ENCODE results near the gene LY86.

Gene LY86

DNA sequence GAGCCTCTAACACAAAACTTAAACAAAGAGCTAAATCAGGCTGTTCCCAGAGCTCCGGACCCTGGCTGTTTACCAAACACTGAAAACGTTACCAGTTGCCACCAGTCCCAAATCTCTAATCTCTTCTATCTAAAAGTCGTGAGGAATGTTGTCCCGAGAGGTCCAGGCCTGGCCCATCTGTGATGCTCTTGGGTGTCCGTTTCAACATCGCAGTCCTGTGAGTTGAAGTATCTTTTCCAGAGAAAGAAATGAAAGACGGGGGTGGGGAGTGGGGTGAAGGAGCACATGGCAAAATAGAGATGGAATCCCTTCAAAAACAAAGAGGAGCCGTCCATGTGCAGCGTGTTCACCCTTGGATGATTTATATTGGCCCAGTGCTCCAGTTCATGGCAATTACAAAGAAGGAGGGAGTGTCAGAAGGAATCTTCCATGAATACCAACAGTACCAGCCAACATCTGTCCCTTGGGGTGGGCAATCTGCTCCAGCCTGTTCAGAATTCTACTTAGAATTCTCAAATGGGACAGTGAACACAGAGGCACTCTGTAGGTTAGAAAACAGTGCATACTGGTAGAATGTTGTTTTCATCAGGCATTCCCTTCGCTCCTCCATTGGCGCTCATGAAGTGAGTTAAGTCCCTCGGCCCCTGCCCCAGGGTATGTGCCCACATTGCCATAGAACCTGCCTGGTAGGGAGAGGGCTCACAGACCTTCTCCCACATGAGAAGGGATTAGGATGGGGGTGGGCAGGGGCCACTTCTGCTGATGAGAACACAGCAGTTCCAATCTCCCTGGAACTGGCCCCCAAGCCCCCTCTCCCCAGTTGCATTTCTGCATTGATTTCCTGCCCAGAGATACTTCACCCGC, 112.1 kb downstream of the LY86 start:
- no peaks in the 10 kb centered on the region for H3K36me3 ChIP-seq (ENCODE audit: control insufficient read depth, insufficient read depth, low read length, severe bottlenecking)
- no peak overlapping the region for H3K9ac ChIP-seq (ENCODE audit: low read length)

DNA sequence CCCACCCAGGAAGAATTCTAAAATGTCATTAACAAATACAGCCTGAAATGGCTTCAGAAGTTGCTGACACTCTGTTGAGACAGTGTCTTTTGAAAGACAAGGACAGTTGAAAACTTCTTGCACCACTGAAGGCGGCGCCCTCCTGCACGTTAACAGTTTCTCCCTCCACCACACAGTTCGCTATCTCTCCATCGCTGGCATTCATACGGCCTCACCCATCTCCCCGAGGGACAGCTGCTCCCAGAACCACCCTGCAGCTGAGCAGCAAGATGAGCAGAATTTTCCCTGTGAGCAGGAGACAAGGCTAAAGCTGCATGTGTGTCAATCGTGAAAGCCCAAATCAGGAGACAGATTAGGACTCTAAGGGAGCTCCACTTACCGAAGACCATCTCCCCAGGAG, 113.3 kb downstream of the LY86 start:
- DNase-seq (ENCODE audit: low read depth) = no peak

More for the DNA sequence above, 112.1 kb downstream of the LY86 start:
- DNase-seq (ENCODE audit: low read depth) = no peak
- peak overlapping the region; percentile 50 for H3K4me3 ChIP-seq (ENCODE audit: low read length)
- no peaks in the 10 kb centered on the region for H3K9me3 ChIP-seq (ENCODE audit: control insufficient read depth, low read length)
- H3K27me3 ChIP-seq (replicated peaks; ENCODE audit: control insufficient read depth, insufficient read depth, low read length) = no peaks in the 10 kb centered on the region
- peaks cover 43% of the 10 kb centered on the region for H3K4me1 ChIP-seq (ENCODE audit: control insufficient read depth, insufficient read depth, low read length)

GRCh38 chr6:6703699-6704098, 115.2 kb downstream of the LY86 start:
- no peak overlapping the region for H3K4me3 ChIP-seq (ENCODE audit: low read length)
- no peaks in the 10 kb centered on the region for H3K36me3 ChIP-seq (ENCODE audit: control insufficient read depth, insufficient read depth, low read length, severe bottlenecking)
- peaks cover 26% of the 10 kb centered on the region for H3K4me1 ChIP-seq (ENCODE audit: control insufficient read depth, insufficient read depth, low read length)
- H3K27me3 ChIP-seq (replicated peaks; ENCODE audit: control insufficient read depth, insufficient read depth, low read length) = no peaks in the 10 kb centered on the region
- H3K9me3 ChIP-seq (ENCODE audit: control insufficient read depth, low read length) = no peaks in the 10 kb centered on the region
- DNase-seq (ENCODE audit: low read depth) = no peak
- no peak overlapping the region for H3K9ac ChIP-seq (ENCODE audit: low read length)

More for the DNA sequence above, 113.3 kb downstream of the LY86 start:
- no peaks in the 10 kb centered on the region for H3K9me3 ChIP-seq (ENCODE audit: control insufficient read depth, low read length)
- no peak overlapping the region for H3K9ac ChIP-seq (ENCODE audit: low read length)
- no peaks in the 10 kb centered on the region for H3K36me3 ChIP-seq (ENCODE audit: control insufficient read depth, insufficient read depth, low read length, severe bottlenecking)
- no peaks in the 10 kb centered on the region for H3K27me3 ChIP-seq (replicated peaks; ENCODE audit: control insufficient read depth, insufficient read depth, low read length)
- H3K4me3 ChIP-seq (ENCODE audit: low read length) = no peak overlapping the region
- H3K4me1 ChIP-seq (ENCODE audit: control insufficient read depth, insufficient read depth, low read length) = peaks cover 32% of the 10 kb centered on the region

Measured in adipocyte (in vitro differentiated cells).